Progenitor cell of endocrine pancreas (in vitro differentiated cells): Measurements from ENCODE around the gene NKX2-4. TPM values are rescaled to one million over a fixed set of nuclear protein-coding genes. Genes with fewer than 3 reads are reported as not detected.

Experiments used
- DNase-seq: peaks from one replicate; pipeline ENCODE4 v3.0.0; 2021; ENCODE audit warnings: low spot score; ENCODE audit not compliant: unreplicated experiment
- H3K27ac Mint-ChIP-seq: 2 replicates; pipeline ENCODE4 v1.8.0; 2021; ENCODE audit warnings: mild to moderate bottlenecking, moderate library complexity, mixed read lengths
- H3K27me3 Mint-ChIP-seq: 2 replicates; pipeline ENCODE4 v1.8.0; 2021; ENCODE audit warnings: mixed read lengths
- H3K36me3 Mint-ChIP-seq: 2 replicates; pipeline ENCODE4 v1.8.0; 2022; ENCODE audit warnings: mixed read lengths; ENCODE audit not compliant: insufficient read depth
- H3K4me1 Mint-ChIP-seq: 2 replicates; pipeline ENCODE4 v1.8.0; 2021; ENCODE audit warnings: low read depth, mixed read lengths
- H3K4me3 Mint-ChIP-seq: 2 replicates; pipeline ENCODE4 v1.8.0; 2021; ENCODE audit warnings: low read depth, mild to moderate bottlenecking, moderate library complexity, mixed read lengths
- H3K9me3 Mint-ChIP-seq: 2 replicates; pipeline ENCODE4 v1.8.0; 2021; ENCODE audit warnings: low read depth, mixed read lengths
- CTCF ChIP-seq: fragments of 200-600 bp; sonication (generic); IDR thresholded peaks from one replicate; pipeline ENCODE4 v1.5.0; 2021; ENCODE audit warnings: antibody characterized with exemption, mild to moderate bottlenecking; ENCODE audit not compliant: unreplicated experiment
- total RNA-seq: library from RNA; stranded (reverse); gene quantifications from 2 replicates; pipeline ENCODE4 v1.2.1, GENCODE V29; 2021

NKX2-4 gene
- total RNA-seq, 1 donor from 2014 or later: not detected

GRCh38 chr20:21355981-21356380, 41.3 kb downstream of the NKX2-4 start:
- peaks cover 12% of the 10 kb centered on the region for H3K36me3 Mint-ChIP-seq
- peaks cover 15% of the 10 kb centered on the region for H3K4me1 Mint-ChIP-seq
- no peaks in the 10 kb centered on the region for H3K9me3 Mint-ChIP-seq
- TF ChIP-seq CTCF: no peak
- H3K27ac Mint-ChIP-seq: no peak overlapping the region
- DNase-seq: no peak
- H3K4me3 Mint-ChIP-seq: no peak overlapping the region
- no peaks in the 10 kb centered on the region for H3K27me3 Mint-ChIP-seq

- no peak for DNase-seq
- Mint-ChIP-seq H3K9me3 (no peaks in the 10 kb centered on the region), H3K36me3 (peaks cover 13% of the 10 kb centered on the region), H3K27ac (no peak overlapping the region), H3K4me3 (no peak overlapping the region), H3K4me1 (peaks cover 9% of the 10 kb centered on the region), H3K27me3 (no peaks in the 10 kb centered on the region)
- TF ChIP-seq CTCF: no peak
Measured at GRCh38 chr20:21353236-21353635, 44.1 kb downstream of the NKX2-4 start.

GRCh38 chr20:21352703-21353102, 44.6 kb downstream of the NKX2-4 start:
- no peaks in the 10 kb centered on the region for H3K27me3 Mint-ChIP-seq
- TF ChIP-seq CTCF: no peak
- no peak overlapping the region for H3K27ac Mint-ChIP-seq
- no peak overlapping the region for H3K4me3 Mint-ChIP-seq
- H3K36me3 Mint-ChIP-seq: peaks cover 15% of the 10 kb centered on the region
- peaks cover 7% of the 10 kb centered on the region for H3K4me1 Mint-ChIP-seq
- DNase-seq: no peak
- no peaks in the 10 kb centered on the region for H3K9me3 Mint-ChIP-seq

Other genes starting within 250 kb of the NKX2-4 start
- 90.2 and 91.0 TPM in 2 replicates for gene XRN2, start 94.2 kb downstream of the NKX2-4 start, total RNA-seq
- gene NKX2-2, start 116.5 kb upstream of the NKX2-4 start, total RNA-seq: 15.5 and 16.1 TPM in 2 replicates